Measurements from ENCODE around the gene RASGRP2.

GRCh38 chr11:64686466-64687170 is 57.3 kb downstream of the RASGRP2 start:
- no peak for TF ChIP-seq CTCF (IDR thresholded peaks at IDR 0.05)
- TF ChIP-seq EP300 (IDR thresholded peaks at IDR 0.05) = no peak
